ENCODE measurements around the gene ATP2C2.

GRCh38 chr16:84366208-84366607, 2.1 kb upstream of the ATP2C2 start:
- TF ChIP-seq CTCF (conservative IDR thresholded peaks at IDR 0.05) = no peak
- no peak for TF ChIP-seq ZFX (IDR thresholded peaks at IDR 0.05)

All from C4-2B (cell line).